ENCODE results near the gene FKBP4. TPM values are rescaled to one million over a fixed set of nuclear protein-coding genes. Genes with fewer than 3 reads are reported as not detected.

FKBP4 gene
- total and polyA plus RNA-seq, 9 of the 15 experiments (the other 6 are each of a cell fraction or from before 2014, with no cell fraction given) = 16.3 to 154 (median 90.1) TPM

DNA sequence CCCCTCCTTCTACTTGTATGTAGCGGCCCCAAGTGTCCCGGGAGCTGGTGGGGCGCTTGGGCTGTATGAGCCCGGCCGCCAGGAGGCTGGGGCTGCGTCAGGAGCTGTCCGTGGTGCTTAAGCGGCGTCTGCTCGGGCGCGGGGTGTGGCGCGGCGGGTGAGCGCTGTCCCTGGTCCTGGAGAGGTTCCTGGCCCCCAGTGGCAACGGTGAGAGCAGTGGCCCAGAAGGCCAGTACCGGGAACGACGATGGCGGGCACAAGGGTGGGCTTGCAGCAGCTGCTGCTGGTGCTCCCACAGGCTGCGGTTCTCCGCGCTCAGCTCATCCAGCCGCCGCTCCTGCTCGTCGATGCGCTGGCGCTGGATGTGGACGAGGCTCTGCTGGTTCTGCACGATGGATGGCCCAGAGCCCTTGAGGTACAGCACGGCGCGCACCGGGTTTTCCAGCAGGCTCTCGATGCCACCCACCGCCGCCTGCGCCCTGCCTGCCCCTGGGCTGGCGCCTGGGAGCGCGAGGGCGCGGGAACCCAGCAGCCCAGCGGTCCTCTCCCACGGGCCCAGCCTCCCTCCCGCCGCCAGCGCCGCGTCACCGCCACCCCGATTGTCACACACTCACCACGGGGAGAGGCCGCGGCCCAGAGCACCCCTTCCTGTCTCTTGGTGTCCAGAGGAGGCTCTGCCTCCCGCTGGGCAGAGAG is 41.9 kb upstream of the FKBP4 start (continued):
- TF ChIP-seq, protein P1, sequence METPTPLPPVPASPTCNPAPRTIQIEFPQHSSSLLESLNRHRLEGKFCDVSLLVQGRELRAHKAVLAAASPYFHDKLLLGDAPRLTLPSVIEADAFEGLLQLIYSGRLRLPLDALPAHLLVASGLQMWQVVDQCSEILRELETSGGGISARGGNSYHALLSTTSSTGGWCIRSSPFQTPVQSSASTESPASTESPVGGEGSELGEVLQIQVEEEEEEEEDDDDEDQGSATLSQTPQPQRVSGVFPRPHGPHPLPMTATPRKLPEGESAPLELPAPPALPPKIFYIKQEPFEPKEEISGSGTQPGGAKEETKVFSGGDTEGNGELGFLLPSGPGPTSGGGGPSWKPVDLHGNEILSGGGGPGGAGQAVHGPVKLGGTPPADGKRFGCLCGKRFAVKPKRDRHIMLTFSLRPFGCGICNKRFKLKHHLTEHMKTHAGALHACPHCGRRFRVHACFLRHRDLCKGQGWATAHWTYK (CRISPR knock-in tag; IDR thresholded peaks at IDR 0.05) = peak; percentile 47; the same call in 1 of the 2 replicates
- no peak for TF ChIP-seq CREBBP (IDR thresholded peaks at IDR 0.05; ENCODE audit: low read depth, low read length)
- TF ChIP-seq POLR2A (conservative IDR thresholded peaks at IDR 0.05) = no peak
- TF ChIP-seq ATF2 (CRISPR knock-in tag; IDR thresholded peaks at IDR 0.05) = peak; percentile 81
- no peak for TF ChIP-seq THRAP3 (IDR thresholded peaks at IDR 0.05; ENCODE audit: borderline replicate concordance)
- TF ChIP-seq ZNF232 (CRISPR knock-in tag; IDR thresholded peaks at IDR 0.05) = peak; percentile 99
- no peak for TF ChIP-seq CTBP1 (IDR thresholded peaks at IDR 0.05; ENCODE audit: borderline replicate concordance)
- no peak for TF ChIP-seq CTCFL (IDR thresholded peaks at IDR 0.05; ENCODE audit: borderline replicate concordance, insufficient read depth, low read depth, low read length, poor library complexity, severe bottlenecking)
- no peak for TF ChIP-seq ZNF140 (CRISPR knock-in tag; IDR thresholded peaks at IDR 0.05)
- TF ChIP-seq ZNF583 (CRISPR knock-in tag; IDR thresholded peaks at IDR 0.05) = peak; percentile 80; the same call in 1 of the 2 replicates
- TF ChIP-seq POLR2H (tag; IDR thresholded peaks at IDR 0.05; ENCODE audit: low read depth) = no peak
- TF ChIP-seq, protein P2, sequence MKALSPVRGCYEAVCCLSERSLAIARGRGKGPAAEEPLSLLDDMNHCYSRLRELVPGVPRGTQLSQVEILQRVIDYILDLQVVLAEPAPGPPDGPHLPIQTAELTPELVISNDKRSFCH (CRISPR knock-in tag; IDR thresholded peaks at IDR 0.05) = no peak
- TF ChIP-seq, protein P2 (tag; IDR thresholded peaks at IDR 0.05) = 0 out of 2 replicates have a peak, but pooled peaks have one; percentile 41
- TF ChIP-seq SREBF2 (CRISPR knock-in tag; IDR thresholded peaks at IDR 0.05) = peak; percentile 62; the same call in 1 of the 2 replicates
- TF ChIP-seq MXD1 (CRISPR knock-in tag; IDR thresholded peaks at IDR 0.05; ENCODE audit: borderline replicate concordance, poor library complexity, severe bottlenecking) = no peak
- peak; percentile 77; the same call in 1 of the 2 replicates for TF ChIP-seq ZNF124 (CRISPR knock-in tag; IDR thresholded peaks at IDR 0.05)
- TF ChIP-seq, protein P3, sequence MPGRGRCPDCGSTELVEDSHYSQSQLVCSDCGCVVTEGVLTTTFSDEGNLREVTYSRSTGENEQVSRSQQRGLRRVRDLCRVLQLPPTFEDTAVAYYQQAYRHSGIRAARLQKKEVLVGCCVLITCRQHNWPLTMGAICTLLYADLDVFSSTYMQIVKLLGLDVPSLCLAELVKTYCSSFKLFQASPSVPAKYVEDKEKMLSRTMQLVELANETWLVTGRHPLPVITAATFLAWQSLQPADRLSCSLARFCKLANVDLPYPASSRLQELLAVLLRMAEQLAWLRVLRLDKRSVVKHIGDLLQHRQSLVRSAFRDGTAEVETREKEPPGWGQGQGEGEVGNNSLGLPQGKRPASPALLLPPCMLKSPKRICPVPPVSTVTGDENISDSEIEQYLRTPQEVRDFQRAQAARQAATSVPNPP (IDR thresholded peaks at IDR 0.05; ENCODE audit: borderline replicate concordance, insufficient read depth, insufficient read length) = no peak
- TF ChIP-seq TCF3 (CRISPR knock-in tag; IDR thresholded peaks at IDR 0.05) = peak; percentile 52; the same call in 1 of the 2 replicates
- TF ChIP-seq ZNF282 (CRISPR knock-in tag; IDR thresholded peaks at IDR 0.05) = peak; percentile 87; the same call in 1 of the 2 replicates
- TF ChIP-seq CXXC5 (CRISPR knock-in tag; IDR thresholded peaks at IDR 0.05) = peak; percentile 85
